Activated CD8-positive, alpha-beta memory T cell treated with anti-CD3 and anti-CD28 coated beads, Interleukin-2, amount 10 ng/mL, durations not matched to agents 7 days and 5 days (primary cell): Measurements from ENCODE around the gene HOXC13. TPM values are rescaled to one million over a fixed set of nuclear protein-coding genes. Genes with fewer than 3 reads are reported as not detected.

Source experiments
- ATAC-seq: fragments of 150-1000 bp; cut with Tn5 transposase; one replicate; pipeline ENCODE4 v1.10.0; 2021; ENCODE audit warnings: moderate library complexity
- CTCF ChIA-PET: fragments of 350-600 bp; sonication (Branson Sonifier 250); formaldehyde crosslinking; loops from one replicate; lab custom pipeline; 2021; ENCODE audit warnings: antibody characterized with exemption; lab: Charles Lee
- DNase-seq: peaks from one replicate; pipeline ENCODE4 v3.0.0-alpha.2; 2020
- H3K27ac Mint-ChIP-seq: one replicate; pipeline ENCODE4 v1.8.0; 2021; ENCODE audit warnings: mild to moderate bottlenecking, mixed read lengths
- H3K27me3 Mint-ChIP-seq: one replicate; pipeline ENCODE4 v1.8.0; 2021; ENCODE audit warnings: mixed read lengths
- H3K36me3 Mint-ChIP-seq: one replicate; pipeline ENCODE4 v1.8.0; 2021; ENCODE audit warnings: mild to moderate bottlenecking, mixed read lengths
- H3K4me1 Mint-ChIP-seq: one replicate; pipeline ENCODE4 v1.8.0; 2021; ENCODE audit warnings: mixed read lengths
- H3K4me3 Mint-ChIP-seq: one replicate; pipeline ENCODE4 v1.8.0; 2021; ENCODE audit warnings: mild to moderate bottlenecking, moderate library complexity, mixed read lengths
- H3K9me3 Mint-ChIP-seq: one replicate; pipeline ENCODE4 v1.8.0; 2022; ENCODE audit warnings: low read depth, mixed read lengths
- total RNA-seq, 2 experiments: library from RNA; stranded (reverse); gene quantifications; one replicate each; pipeline ENCODE4 v1.2.3, GENCODE V29; 2021

Gene HOXC13
- total RNA-seq, 2 experiments from 2014 or later: not detected

DNA sequence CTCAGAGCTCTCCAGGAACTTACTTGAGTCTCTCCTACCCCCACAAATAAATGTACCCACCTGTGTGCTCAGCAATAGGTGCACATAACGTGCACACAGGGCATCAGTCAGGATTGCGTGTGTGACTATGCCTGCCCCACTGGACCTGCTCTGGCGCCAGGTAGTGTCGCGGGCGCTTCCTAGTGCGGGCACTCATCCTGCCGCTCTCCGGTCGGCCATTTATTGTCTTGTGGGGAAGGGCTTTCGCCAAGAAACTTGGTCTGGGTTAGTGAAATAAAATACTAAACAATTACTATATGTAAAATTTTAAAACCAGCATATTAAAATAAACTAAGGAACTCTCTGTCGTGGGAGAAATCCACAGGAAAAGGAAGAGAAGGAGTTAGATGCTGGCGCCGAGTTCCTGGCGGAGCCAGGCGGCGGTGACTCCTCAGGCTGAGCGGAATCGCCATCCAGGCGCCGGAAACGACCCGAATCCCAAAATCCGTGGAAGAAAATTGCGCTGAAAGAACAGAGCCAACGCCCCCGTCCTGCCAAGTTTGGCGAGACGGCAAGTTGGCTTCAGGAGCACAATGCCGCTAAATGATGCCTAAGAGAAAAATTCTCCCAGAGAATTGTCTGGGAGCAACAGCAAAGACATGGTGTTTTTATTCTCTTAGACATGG, 7.9 kb upstream of the HOXC13 start:
- CTCF ChIA-PET: interaction anchor here (1.0 kb wide), 1 partner anchor 57 kb away, joined by 4 read pairs; no protein-coding TSS in a partner anchor
- H3K36me3 Mint-ChIP-seq: peaks cover 3% of the 10 kb centered on the region

DNA sequence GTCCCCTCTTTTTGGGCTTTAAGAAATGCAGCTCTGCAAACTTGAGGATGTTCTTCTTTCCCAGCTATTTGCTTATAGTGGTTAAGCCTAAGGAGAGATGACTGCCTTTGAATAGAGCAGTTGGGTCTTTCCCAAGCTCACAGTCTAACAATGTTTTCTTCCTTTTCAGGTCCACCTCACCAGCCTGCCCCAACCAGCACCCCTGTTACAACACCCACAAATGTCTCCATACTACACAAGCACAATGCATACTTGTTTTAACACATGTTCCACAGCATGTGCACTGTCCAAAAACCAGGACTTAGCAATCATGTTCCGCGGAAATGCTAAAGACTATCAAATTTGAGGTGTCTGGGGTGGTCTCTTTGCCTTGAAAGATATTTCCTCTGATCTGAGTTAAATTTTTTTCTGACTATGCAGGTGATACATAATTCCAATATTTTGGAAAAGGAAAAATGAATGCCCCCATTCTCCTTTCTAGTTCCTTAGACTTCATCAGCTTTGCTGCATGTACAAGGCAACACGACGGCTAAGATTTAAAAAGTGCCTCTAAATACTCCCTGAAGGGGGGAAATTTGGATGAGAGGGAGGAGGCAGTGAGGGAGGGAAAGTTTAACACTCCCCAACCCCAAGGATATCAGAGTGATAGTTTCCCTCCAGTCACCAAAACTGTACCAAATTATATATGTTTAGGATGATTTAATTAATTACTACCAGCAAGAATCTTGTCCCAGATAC, 6.6 kb upstream of the HOXC13 start:
- Mint-ChIP-seq H3K4me1 (no peaks in the 10 kb centered on the region), H3K27me3 (peaks cover 97% of the 10 kb centered on the region), H3K9me3 (no peaks in the 10 kb centered on the region), H3K4me3 (no peak overlapping the region), H3K36me3 (peaks cover 3% of the 10 kb centered on the region), H3K27ac (no peak overlapping the region)
- DNase-seq: no peak
- CTCF ChIA-PET: interaction anchor here (1.1 to 1.9 kb wide), 2 partner anchors 73 to 269 kb away, joined by 5 read pairs; no protein-coding TSS in a partner anchor
- no peak for ATAC-seq

More for the DNA sequence above, 7.9 kb upstream of the HOXC13 start:
- ATAC-seq (no peak), DNase-seq (no peak)
- no peaks in the 10 kb centered on the region for H3K4me1 Mint-ChIP-seq
- peaks cover 97% of the 10 kb centered on the region for H3K27me3 Mint-ChIP-seq
- no peak overlapping the region for H3K4me3 Mint-ChIP-seq
- no peak overlapping the region for H3K27ac Mint-ChIP-seq
- H3K9me3 Mint-ChIP-seq: no peaks in the 10 kb centered on the region

DNA sequence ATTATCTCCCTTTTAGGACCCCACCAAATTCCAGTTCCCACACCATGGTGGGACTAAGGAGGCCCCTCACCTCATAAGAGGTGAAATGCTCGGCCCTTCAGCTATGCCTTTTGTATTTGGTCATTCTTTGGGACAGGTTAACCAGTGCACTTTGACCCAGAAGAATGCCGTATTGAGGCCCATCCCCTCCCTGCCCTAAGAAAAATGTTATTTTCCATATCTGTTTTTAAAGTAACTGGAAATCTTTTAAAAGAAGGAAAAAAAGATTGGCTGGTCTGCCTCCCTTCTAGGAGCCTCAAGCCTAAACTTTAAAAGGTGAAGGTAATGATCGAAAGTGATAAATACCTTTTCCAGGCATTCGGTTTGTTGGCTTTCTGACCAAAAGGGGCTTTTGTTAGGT, 5.7 kb upstream of the HOXC13 start:
- no peak overlapping the region for H3K27ac Mint-ChIP-seq
- no peak for DNase-seq
- no peak for ATAC-seq
- CTCF ChIA-PET: interaction anchor here (1.9 kb wide), 1 partner anchor 72 kb away, joined by 5 read pairs; no protein-coding TSS in a partner anchor
- H3K4me1 Mint-ChIP-seq: no peaks in the 10 kb centered on the region
- H3K36me3 Mint-ChIP-seq: peaks cover 3% of the 10 kb centered on the region
- H3K4me3 Mint-ChIP-seq: no peak overlapping the region
- H3K27me3 Mint-ChIP-seq: peaks cover 97% of the 10 kb centered on the region
- H3K9me3 Mint-ChIP-seq: no peaks in the 10 kb centered on the region

DNA sequence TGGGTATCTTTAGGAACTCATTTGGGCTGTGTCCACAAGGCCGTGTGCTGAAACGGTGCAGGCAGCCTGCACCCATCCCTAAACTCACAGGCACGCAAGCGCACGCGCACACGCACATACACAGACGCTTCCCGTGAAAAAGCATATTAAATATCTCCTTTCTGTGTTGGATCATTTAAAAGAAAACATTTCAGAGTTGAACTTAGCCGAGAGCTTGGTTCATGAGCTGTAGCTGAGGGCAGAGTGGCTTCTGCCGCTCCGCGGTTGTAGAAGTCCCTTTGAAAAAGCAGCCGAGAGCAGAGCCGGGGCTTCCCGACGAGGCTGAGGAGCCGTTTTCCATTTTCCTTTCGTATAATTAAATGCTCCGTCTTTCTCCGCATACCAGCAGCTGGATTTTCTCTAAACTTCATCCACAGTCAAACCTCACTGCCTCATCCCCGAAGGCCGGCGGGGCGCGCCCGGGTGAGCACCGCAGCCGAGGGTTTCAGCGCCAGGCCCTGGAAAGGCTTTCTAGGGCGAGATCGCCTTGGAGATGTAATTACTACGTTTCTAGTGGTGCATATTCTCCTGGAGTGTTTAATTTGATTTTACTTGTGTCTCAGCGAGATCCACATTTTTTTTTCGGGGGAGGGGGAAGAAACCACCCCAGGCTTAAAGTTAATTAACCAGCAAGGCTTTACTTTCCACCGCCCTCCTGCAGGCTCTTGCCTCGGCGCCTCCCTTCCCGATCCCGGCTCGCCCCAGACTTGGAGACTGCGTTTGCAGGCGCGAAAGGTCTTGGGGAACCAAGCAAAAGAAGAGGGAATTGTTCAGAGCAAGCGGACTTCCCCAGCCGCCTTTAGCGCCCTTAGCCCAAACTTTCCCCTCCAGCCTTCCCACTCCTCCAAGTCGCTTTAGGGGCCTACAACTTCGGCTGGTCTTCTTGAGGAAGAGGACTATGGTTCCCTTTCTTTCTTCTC, 3.0 kb upstream of the HOXC13 start:
- Mint-ChIP-seq H3K36me3 (no peaks in the 10 kb centered on the region), H3K4me3 (no peak overlapping the region)

DNA sequence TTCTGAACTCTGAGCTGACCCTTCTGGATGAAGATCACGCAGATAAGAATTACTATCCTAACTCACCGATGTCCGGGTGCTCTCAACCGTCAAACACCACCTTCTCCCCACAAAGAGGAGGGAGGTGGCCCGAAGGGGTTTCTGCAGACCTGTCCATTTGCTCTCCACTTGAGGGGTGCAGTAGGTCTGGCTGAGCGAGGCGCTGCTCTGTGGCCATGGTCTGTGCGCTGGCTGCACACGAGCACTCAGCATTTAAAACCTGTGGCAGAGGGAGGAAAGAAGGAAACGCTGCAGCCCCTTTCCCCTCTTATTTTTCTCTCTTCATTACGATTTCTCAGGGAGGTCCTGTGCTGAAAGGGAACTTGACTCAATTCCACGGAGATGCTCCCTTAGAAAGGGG, 1.5 kb upstream of the HOXC13 start:
- H3K36me3 Mint-ChIP-seq: no peaks in the 10 kb centered on the region
- H3K9me3 Mint-ChIP-seq: no peaks in the 10 kb centered on the region
- H3K4me1 Mint-ChIP-seq: no peaks in the 10 kb centered on the region
- H3K27me3 Mint-ChIP-seq: peaks cover 93% of the 10 kb centered on the region
- CTCF ChIA-PET: interaction anchor here (1.7 kb wide), 1 partner anchor 25 kb away, joined by 3 read pairs; no protein-coding TSS in a partner anchor
- no peak for DNase-seq
- no peak for ATAC-seq
- H3K4me3 Mint-ChIP-seq: no peak overlapping the region
- no peak overlapping the region for H3K27ac Mint-ChIP-seq

More for the DNA sequence above, 3.0 kb upstream of the HOXC13 start:
- H3K27ac Mint-ChIP-seq: no peak overlapping the region
- no peaks in the 10 kb centered on the region for H3K4me1 Mint-ChIP-seq
- peaks cover 94% of the 10 kb centered on the region for H3K27me3 Mint-ChIP-seq
- ATAC-seq (no peak), DNase-seq (no peak)
- CTCF ChIA-PET: interaction anchor here (0.8 kb wide), 1 partner anchor 97 kb away, joined by 6 read pairs; the partner anchor contains the start of gene HOXC5
- no peaks in the 10 kb centered on the region for H3K9me3 Mint-ChIP-seq

DNA sequence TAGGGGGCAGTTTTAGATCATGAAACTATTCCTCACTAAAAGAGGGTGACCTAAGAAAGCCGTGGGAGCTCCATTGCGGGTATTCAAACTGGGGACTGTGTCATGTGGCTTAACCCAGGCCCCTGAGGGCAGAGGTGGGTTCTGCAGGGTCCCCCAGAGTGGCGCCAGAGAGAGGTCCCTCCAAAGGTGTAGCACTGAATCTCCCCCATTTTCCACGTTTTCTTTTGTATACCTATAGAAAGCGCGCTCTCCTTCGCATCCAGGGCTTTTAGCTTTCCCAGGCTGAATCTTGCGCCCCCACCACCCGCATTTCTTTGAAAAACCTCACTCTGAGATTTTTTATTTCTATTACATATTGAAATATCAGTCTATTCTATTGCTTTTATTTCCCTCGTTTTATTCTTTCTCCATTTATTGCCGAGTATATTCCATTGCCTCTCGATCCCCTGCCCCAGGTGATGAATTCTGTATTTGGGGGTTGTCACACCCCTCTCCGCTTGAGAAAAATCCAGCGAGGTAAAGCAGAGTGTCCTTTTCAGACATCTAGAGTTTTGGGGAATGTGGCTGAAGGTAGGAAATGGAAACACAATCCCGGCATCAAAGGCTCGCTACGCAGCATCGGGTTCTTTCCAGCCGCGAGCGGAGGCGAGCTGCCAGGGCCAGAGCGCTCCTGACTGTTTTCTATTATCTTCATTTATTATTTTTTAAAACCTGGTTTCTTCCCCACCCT, 870 bp upstream of the HOXC13 start:
- no peak overlapping the region for H3K27ac Mint-ChIP-seq
- CTCF ChIA-PET: interaction anchor here (1.3 to 1.7 kb wide), 3 partner anchors 16 to 264 kb away, joined by 3 to 4 read pairs (median 3); no protein-coding TSS in a partner anchor

DNA sequence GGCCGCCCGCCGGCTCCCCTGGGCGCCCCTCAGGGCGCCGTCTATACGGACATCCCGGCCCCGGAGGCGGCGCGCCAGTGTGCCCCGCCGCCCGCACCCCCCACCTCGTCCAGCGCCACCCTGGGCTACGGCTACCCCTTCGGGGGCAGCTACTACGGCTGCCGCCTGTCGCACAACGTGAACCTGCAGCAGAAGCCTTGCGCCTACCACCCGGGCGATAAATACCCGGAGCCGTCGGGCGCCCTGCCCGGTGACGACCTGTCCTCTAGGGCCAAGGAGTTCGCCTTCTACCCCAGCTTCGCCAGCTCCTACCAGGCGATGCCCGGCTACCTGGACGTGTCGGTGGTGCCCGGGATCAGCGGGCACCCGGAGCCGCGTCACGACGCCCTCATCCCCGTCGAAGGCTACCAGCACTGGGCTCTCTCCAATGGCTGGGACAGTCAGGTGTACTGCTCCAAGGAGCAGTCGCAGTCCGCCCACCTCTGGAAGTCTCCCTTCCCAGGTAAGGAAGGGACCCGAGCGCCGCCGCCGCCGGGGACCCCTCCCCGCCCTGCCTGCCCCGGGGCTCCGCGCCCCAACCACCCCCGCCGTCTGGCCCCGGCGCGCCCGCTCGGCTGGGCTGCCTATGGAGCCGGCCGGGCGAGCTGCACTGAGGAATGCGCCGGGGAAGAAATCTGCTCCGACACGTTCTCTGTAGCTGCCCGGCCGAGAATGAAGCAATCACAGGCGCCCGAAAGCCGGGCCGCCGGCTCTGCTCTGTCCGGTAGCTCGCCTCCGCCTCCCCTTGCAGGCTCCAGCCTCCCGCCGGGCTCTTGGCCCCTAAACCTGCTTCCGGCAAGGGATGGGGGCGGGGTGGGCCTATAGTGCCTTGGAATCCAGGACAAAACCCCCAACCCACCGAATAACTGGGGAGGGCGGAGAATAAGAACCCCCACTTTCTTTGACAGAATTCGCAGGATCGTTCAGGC, 794 bp downstream of the HOXC13 start:
- no peak overlapping the region for H3K4me3 Mint-ChIP-seq
- peaks cover 91% of the 10 kb centered on the region for H3K27me3 Mint-ChIP-seq
- CTCF ChIA-PET: interaction anchor here (1.3 to 1.7 kb wide), 3 partner anchors 22 to 274 kb away, joined by 3 read pairs; no protein-coding TSS in a partner anchor
- no peaks in the 10 kb centered on the region for H3K36me3 Mint-ChIP-seq
- H3K9me3 Mint-ChIP-seq: no peaks in the 10 kb centered on the region
- DNase-seq (no peak), ATAC-seq (no peak)
- H3K4me1 Mint-ChIP-seq: no peaks in the 10 kb centered on the region
- no peak overlapping the region for H3K27ac Mint-ChIP-seq

More for the DNA sequence above, 870 bp upstream of the HOXC13 start:
- Mint-ChIP-seq H3K27me3 (peaks cover 92% of the 10 kb centered on the region), H3K4me1 (no peaks in the 10 kb centered on the region), H3K36me3 (no peaks in the 10 kb centered on the region), H3K4me3 (no peak overlapping the region), H3K9me3 (no peaks in the 10 kb centered on the region)
- DNase-seq: no peak
- no peak for ATAC-seq

DNA sequence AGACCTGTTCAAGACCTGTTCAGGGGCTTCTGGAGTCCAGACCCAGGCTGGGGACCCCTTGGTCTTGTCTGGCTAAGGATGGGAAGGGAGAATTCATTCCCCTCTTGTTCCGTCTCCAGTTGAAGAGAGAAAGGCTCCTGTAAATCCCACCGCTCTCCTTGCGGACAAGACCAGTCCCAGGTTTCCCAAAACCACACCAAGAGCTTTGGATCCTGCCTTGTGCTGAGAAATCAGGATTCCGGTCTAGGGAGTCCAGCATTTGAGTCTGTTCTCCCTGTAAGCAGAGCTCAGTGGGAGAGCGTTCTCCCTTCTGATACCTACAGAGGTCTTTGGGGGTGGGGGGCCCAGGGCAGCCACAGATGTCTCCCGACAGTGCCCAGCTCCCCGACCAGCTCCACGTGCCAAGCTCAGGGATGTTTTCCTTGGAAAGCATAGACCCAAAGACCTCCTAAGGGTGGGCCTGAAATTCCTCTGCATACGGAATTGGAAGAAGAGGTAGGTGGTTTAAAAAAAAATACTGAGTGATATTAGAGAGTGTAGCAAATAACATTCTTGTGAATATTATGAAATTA, 1.9 kb downstream of the HOXC13 start:
- CTCF ChIA-PET: interaction anchor here (1.0 to 1.3 kb wide), 2 partner anchors 92 to 273 kb away, joined by 3 to 5 read pairs; no protein-coding TSS in a partner anchor
- H3K27ac Mint-ChIP-seq: no peak overlapping the region
- H3K4me1 Mint-ChIP-seq: no peaks in the 10 kb centered on the region
- DNase-seq: no peak
- H3K9me3 Mint-ChIP-seq: no peaks in the 10 kb centered on the region
- peaks cover 91% of the 10 kb centered on the region for H3K27me3 Mint-ChIP-seq
- H3K36me3 Mint-ChIP-seq: no peaks in the 10 kb centered on the region
- no peak overlapping the region for H3K4me3 Mint-ChIP-seq
- no peak for ATAC-seq

DNA sequence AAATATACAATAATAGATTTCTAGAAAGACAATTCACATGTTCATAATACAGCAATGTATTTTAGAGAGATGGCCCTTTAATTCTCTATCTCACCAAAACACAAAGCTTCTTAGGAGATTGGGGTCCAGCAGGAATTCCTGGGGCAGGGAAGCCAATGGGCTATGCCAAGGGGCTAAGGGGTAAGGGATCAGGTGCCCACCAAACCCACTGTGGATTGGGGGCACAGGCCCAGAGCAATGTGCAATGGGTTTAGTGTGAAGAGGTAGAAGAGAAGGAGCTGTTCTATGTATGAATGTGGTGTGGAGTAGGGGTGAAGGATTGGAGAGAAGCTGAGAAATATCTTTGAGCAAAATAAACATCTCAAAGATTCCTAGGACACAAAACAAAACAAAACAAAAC, 2.6 kb downstream of the HOXC13 start:
- no peaks in the 10 kb centered on the region for H3K36me3 Mint-ChIP-seq
- no peaks in the 10 kb centered on the region for H3K4me1 Mint-ChIP-seq
- no peaks in the 10 kb centered on the region for H3K9me3 Mint-ChIP-seq
- peaks cover 91% of the 10 kb centered on the region for H3K27me3 Mint-ChIP-seq
- no peak overlapping the region for H3K4me3 Mint-ChIP-seq
- no peak overlapping the region for H3K27ac Mint-ChIP-seq
- CTCF ChIA-PET: interaction anchor here (1.0 to 1.3 kb wide), 2 partner anchors 91 to 273 kb away, joined by 3 to 5 read pairs; no protein-coding TSS in a partner anchor
- ATAC-seq: no peak
- DNase-seq: no peak

DNA sequence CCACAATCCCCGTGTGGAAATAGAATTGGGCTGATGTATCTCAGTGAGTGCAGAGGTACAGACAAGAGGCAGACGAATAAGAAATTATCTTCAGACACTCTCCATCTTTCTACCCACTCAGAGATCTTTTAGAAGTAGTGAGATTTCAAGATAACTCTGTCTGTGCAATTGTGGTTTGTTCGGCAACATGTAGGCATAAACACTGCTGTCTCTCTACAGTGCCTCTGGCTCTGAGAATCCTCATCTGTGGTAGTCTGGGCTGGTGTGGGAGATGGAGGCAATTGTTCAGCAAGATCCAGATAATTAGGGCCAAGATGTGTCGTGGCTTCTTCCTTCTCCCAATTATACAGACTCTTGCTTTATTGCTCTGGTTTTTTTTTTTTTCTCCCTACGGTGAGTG, 3.1 kb downstream of the HOXC13 start:
- Mint-ChIP-seq H3K27me3 (peaks cover 91% of the 10 kb centered on the region), H3K4me3 (no peak overlapping the region), H3K27ac (no peak overlapping the region), H3K36me3 (no peaks in the 10 kb centered on the region), H3K4me1 (no peaks in the 10 kb centered on the region), H3K9me3 (no peaks in the 10 kb centered on the region)
- DNase-seq: no peak
- CTCF ChIA-PET: interaction anchor here (1.0 kb wide), 1 partner anchor 91 kb away, joined by 5 read pairs; no protein-coding TSS in a partner anchor
- no peak for ATAC-seq

DNA sequence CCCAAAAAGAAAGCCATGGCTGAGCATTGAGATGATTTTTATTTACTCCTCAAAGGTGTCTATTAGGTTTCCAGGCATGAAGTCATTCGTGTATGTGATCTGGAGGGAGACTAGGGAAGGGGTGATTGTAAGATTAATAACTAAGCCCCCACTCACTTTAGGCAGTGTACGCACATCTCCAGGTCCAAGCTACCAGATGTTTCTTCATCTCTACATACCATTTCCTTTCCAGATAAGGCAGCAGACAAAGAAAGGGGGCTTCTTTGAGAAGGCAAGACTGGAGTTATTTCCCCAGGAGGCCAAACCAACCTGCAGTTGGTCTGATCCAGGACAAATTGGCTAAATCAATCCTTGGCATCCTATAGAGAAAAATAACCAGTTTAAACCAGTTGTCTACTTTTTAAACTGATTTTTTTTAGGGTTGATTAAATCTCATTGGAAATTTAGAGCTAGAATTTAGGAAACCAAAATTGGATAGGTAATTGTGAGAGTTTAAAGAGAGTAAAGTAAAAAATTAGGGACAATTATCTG, 3.9 kb downstream of the HOXC13 start:
- H3K27ac Mint-ChIP-seq: no peak overlapping the region
- H3K4me1 Mint-ChIP-seq: no peaks in the 10 kb centered on the region
- no peak overlapping the region for H3K4me3 Mint-ChIP-seq
- DNase-seq (no peak), ATAC-seq (no peak)
- H3K9me3 Mint-ChIP-seq: no peaks in the 10 kb centered on the region
- no peaks in the 10 kb centered on the region for H3K36me3 Mint-ChIP-seq
- CTCF ChIA-PET: interaction anchor here (0.9 to 1.1 kb wide), 3 partner anchors 10 to 259 kb away, joined by 3 read pairs; no protein-coding TSS in a partner anchor
- H3K27me3 Mint-ChIP-seq: peaks cover 90% of the 10 kb centered on the region
